Activated CD8-positive, alpha-beta memory T cell treated with anti-CD3 and anti-CD28 coated beads, Interleukin-2, amount 10 ng/mL, durations not matched to agents 7 days and 5 days (primary cell): ENCODE results near the gene IQCM. TPM values are rescaled to one million over a fixed set of nuclear protein-coding genes. Genes with fewer than 3 reads are reported as not detected.
"Not testable (repeated sequence)": the region's sequence is repeated elsewhere in the genome, so short reads cannot be mapped to it uniquely, and the experiment has no call there.

Experiments used
- ATAC-seq: fragments of 150-1000 bp; cut with Tn5 transposase; one replicate; pipeline ENCODE4 v1.10.0; 2021; ENCODE audit warnings: moderate library complexity
- CTCF ChIA-PET: fragments of 350-600 bp; sonication (Branson Sonifier 250); formaldehyde crosslinking; loops from one replicate; lab custom pipeline; 2021; ENCODE audit warnings: antibody characterized with exemption; lab: Charles Lee
- DNase-seq: peaks from one replicate; pipeline ENCODE4 v3.0.0-alpha.2; 2020
- H3K27ac Mint-ChIP-seq: one replicate; pipeline ENCODE4 v1.8.0; 2021; ENCODE audit warnings: mild to moderate bottlenecking, mixed read lengths
- H3K27me3 Mint-ChIP-seq: one replicate; pipeline ENCODE4 v1.8.0; 2021; ENCODE audit warnings: mixed read lengths
- H3K36me3 Mint-ChIP-seq: one replicate; pipeline ENCODE4 v1.8.0; 2021; ENCODE audit warnings: mild to moderate bottlenecking, mixed read lengths
- H3K4me1 Mint-ChIP-seq: one replicate; pipeline ENCODE4 v1.8.0; 2021; ENCODE audit warnings: mixed read lengths
- H3K4me3 Mint-ChIP-seq: one replicate; pipeline ENCODE4 v1.8.0; 2021; ENCODE audit warnings: mild to moderate bottlenecking, moderate library complexity, mixed read lengths
- H3K9me3 Mint-ChIP-seq: one replicate; pipeline ENCODE4 v1.8.0; 2022; ENCODE audit warnings: low read depth, mixed read lengths
- total RNA-seq, 2 experiments: library from RNA; stranded (reverse); gene quantifications; one replicate each; pipeline ENCODE4 v1.2.3, GENCODE V29; 2021

The IQCM gene
- total RNA-seq, 2 experiments from 2014 or later = not detected

DNA sequence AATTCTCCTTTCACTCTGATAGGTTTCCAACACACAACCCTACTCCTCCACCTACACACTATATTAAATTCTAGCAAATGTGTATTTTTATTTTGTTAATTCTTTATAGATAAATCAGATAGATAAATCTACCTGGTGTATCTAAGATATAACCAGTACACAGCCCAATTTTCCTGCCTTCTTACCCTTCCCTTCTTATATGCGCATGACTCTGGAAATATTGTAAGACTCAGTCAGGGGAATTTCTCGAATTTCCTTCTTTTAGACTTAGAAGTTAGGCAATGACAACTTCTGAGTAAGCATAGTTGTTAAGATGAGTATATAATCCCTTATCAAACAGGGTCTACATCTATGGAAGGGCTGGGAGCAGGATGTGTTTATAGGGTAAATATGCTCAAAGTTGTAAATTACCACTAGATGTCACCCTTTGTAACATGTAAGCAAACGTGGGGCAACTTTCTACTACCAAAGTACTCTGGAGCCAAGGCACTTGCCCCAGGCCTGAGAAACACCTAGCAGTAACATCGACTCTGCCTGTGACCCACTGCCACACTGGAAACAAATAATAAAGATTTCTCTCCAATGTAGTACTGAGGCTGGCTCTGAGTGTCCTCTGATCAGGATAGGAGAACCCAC lies 444.7 kb downstream of the IQCM start:
- H3K36me3 Mint-ChIP-seq = no peaks in the 10 kb centered on the region
- no peaks in the 10 kb centered on the region for H3K4me1 Mint-ChIP-seq
- no peak overlapping the region for H3K27ac Mint-ChIP-seq
- ATAC-seq (no peak), DNase-seq (no peak)
- no peaks in the 10 kb centered on the region for H3K9me3 Mint-ChIP-seq
- no peak overlapping the region for H3K4me3 Mint-ChIP-seq
- no peaks in the 10 kb centered on the region for H3K27me3 Mint-ChIP-seq
- CTCF ChIA-PET = interaction anchor here (1.0 kb wide), 1 partner anchor 9 kb away, joined by 3 read pairs; no protein-coding TSS in a partner anchor

DNA sequence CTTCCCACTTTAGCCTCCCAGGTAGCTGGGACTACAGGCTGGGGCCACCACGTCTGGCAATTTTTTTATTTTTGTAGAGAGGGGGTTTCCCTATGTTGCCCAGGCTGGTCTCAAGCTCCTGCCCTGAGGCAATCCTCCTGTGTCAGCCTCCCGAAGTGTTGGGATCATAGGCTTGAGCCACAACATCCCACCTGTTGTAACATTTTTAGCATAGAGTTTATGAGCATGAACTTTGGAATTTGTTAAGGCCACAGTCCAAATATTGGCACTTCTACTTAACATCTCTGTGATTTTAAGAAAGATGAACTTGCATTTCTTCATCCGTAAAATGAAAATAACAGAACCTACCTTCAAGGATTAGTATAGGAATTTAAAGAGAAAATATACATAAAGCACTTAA lies 445.6 kb downstream of the IQCM start:
- Mint-ChIP-seq H3K27me3 (no peaks in the 10 kb centered on the region), H3K4me3 (no peak overlapping the region), H3K4me1 (no peaks in the 10 kb centered on the region), H3K36me3 (no peaks in the 10 kb centered on the region), H3K27ac (no peak overlapping the region), H3K9me3 (no peaks in the 10 kb centered on the region)
- DNase-seq (no peak), ATAC-seq (no peak)
- CTCF ChIA-PET = no interaction called here

DNA sequence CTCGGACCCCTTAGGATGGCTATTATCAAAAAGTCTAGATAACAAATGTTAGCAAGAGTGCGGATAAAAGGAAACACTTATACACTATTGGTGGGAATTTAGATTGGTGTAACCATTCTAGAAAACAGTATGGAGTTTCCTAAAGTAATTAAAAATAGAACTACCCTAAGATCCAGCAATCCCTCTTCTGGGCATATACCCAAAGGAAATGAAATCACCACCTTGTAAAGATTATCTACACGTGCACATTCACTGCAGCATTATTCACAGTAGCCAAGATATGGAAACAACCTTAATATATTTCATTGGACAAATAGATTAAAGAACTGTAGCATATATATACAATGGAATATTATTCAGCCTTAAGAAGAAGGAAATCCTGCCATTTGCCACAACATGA lies 462.4 kb downstream of the IQCM start:
- Mint-ChIP-seq H3K9me3 (peaks cover 9% of the 10 kb centered on the region), H3K4me3 (no peak overlapping the region), H3K27ac (no peak overlapping the region), H3K27me3 (no peaks in the 10 kb centered on the region), H3K36me3 (no peaks in the 10 kb centered on the region), H3K4me1 (no peaks in the 10 kb centered on the region)
- DNase-seq (no peak), ATAC-seq (no peak)
- CTCF ChIA-PET = no interaction called here

DNA sequence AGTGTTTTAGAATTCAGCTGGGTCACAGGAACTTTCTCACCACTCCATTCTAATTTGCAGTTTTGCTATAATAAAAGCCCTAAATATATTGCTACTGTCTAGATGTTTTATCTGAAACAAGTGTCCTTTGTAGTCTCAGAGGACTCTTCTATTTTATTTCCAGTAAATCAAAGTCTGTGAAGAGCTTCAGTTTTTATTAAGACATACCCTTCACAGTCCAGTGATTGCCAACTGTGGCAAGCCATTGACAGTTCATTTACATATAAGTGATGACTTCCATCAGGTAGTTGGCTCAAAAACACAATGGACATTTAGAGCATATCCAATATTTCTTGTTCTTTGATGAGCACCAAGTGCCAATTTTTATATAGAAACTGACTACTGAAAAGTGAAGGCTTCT lies 466.1 kb downstream of the IQCM start:
- CTCF ChIA-PET = no interaction called here
- no peaks in the 10 kb centered on the region for H3K36me3 Mint-ChIP-seq
- no peak overlapping the region for H3K4me3 Mint-ChIP-seq
- H3K27ac Mint-ChIP-seq = no peak overlapping the region
- DNase-seq = no peak
- H3K9me3 Mint-ChIP-seq = peaks cover 9% of the 10 kb centered on the region
- no peaks in the 10 kb centered on the region for H3K4me1 Mint-ChIP-seq
- H3K27me3 Mint-ChIP-seq = no peaks in the 10 kb centered on the region
- no peak for ATAC-seq

DNA sequence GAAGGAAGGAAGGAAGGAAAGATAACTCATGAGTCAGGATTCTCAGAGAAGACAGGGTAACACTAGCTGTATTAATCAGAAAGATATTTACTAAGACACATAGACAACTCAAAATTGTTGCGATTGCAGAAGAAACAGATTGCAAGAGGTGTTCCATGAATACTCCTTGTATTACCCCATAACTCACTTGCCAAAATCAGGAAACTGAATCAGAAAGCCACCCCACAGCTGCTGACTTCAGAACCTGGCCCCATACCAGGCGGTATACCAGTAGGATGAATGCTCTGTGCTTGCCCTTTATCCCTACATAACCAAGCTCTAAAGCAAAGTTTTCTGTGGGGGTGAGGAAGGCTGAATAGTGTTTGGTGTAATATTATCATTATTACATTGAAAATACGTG lies 468.5 kb downstream of the IQCM start:
- Mint-ChIP-seq H3K9me3 (no peaks in the 10 kb centered on the region), H3K4me3 (no peak overlapping the region), H3K27ac (no peak overlapping the region), H3K4me1 (no peaks in the 10 kb centered on the region), H3K27me3 (no peaks in the 10 kb centered on the region), H3K36me3 (no peaks in the 10 kb centered on the region)
- DNase-seq (no peak), ATAC-seq (no peak)
- CTCF ChIA-PET = no interaction called here

DNA sequence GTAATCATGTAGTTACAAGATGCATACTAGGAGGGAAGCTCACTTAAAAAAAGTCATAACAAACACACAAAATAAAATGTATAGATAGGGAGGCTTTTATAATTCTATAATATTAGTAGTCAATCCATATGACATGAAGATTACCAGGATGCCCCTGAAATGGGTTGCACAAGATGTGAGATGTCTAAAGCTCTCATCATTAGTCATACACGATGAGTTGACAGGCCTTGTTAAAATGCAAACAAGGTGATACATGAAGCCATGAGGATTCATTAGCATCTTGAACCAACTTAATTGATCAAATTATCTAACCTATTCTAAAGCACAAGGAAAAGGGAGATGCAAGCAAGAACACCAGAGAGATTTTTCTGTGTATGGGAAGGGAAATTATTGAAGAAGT lies 470.2 kb downstream of the IQCM start:
- H3K4me3 Mint-ChIP-seq = no peak overlapping the region
- H3K4me1 Mint-ChIP-seq = no peaks in the 10 kb centered on the region
- DNase-seq (no peak), ATAC-seq (no peak)
- no peak overlapping the region for H3K27ac Mint-ChIP-seq
- H3K36me3 Mint-ChIP-seq = no peaks in the 10 kb centered on the region
- H3K27me3 Mint-ChIP-seq = no peaks in the 10 kb centered on the region
- CTCF ChIA-PET = no interaction called here
- no peaks in the 10 kb centered on the region for H3K9me3 Mint-ChIP-seq

DNA sequence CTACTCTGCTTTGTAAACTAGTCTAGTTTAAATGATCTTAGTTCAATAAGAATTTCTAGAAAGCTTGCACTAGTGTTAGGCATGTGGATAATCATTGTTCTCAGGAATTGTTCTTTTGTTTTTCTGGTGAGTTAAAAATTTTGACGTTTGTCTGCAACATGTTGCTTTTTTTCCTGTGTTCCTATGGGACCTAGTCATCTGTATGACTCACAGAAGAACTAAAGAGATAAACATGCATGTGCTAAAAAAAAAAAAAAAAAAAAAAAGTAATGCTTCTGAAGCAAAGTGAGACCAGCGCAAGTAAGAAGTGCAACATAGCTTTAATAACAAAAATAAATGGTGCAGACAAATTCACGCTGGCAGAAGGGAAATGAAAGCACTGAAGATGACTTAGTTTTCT lies 471.2 kb downstream of the IQCM start:
- Mint-ChIP-seq H3K9me3 (no peaks in the 10 kb centered on the region), H3K4me3 (no peak overlapping the region), H3K27me3 (no peaks in the 10 kb centered on the region), H3K27ac (no peak overlapping the region), H3K36me3 (no peaks in the 10 kb centered on the region), H3K4me1 (no peaks in the 10 kb centered on the region)
- ATAC-seq (no peak), DNase-seq (no peak)
- CTCF ChIA-PET = no interaction called here

DNA sequence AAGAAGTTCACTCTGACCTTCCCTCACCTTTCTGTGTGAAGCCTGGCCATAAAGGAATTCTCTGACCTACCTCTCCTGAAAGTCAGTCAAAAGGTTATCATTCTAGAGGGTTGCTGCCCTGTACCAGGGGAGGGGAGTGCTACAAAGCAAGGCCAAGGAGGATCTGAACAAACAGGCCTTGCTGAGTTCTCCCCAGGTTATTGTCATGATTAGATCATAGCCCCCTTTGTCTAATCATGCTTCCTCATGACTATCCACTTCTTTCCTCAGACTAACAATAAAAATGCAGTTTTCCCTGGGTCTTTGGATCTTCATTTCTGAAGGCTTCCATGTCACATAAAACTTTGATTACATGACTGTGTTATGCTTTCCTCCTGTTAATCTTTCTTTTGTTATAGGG lies 472.0 kb downstream of the IQCM start:
- no peak for DNase-seq
- H3K4me3 Mint-ChIP-seq = no peak overlapping the region
- H3K27ac Mint-ChIP-seq = no peak overlapping the region
- no peaks in the 10 kb centered on the region for H3K36me3 Mint-ChIP-seq
- no peaks in the 10 kb centered on the region for H3K4me1 Mint-ChIP-seq
- no peaks in the 10 kb centered on the region for H3K27me3 Mint-ChIP-seq
- H3K9me3 Mint-ChIP-seq = peaks cover 2% of the 10 kb centered on the region
- ATAC-seq = no peak
- CTCF ChIA-PET = no interaction called here

DNA sequence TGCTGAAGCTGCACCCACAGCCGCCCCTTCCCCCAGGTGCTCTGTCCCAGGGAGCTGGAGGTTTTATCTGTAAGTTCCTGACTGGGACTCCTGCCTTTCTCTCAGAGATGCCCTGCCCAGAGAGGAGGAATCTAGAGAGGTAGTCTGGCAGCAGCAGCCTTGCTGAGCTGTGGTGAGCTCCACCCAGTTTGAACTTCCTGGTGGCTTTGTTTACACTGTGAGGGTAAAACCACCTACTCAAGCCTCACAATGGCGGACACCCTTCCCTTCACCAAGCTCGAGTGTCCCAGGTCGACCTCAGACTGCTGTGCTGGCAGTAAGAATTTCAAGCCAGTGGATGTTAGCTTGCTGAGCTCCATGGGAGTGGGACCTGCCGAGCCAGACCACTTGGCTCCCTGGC lies 474.5 kb downstream of the IQCM start:
- H3K36me3 Mint-ChIP-seq, H3K4me3 Mint-ChIP-seq, DNase-seq, H3K9me3 Mint-ChIP-seq, H3K27ac Mint-ChIP-seq, CTCF ChIA-PET, ATAC-seq, H3K4me1 Mint-ChIP-seq, H3K27me3 Mint-ChIP-seq: not testable (repeated sequence)

DNA sequence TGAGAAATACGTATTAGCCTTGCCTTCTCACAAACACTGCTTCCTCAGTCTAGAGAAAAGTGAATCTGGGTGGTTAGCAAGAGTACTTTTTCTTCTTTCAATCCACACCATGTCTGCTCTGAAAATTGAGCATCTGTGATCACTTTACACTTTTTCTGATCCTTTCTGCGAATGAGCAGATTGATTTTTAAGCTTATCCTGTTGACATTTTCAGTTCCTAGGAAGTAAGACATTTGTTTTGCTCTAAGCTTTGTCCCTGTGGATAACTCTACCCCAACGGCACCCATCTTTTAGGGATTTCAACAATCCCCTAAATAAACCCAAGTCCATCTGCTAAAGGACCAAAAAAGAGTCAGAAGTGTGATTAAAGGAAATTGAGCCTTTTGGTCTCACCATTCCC lies 487.5 kb downstream of the IQCM start:
- no peaks in the 10 kb centered on the region for H3K4me1 Mint-ChIP-seq
- DNase-seq (no peak), ATAC-seq (no peak)
- H3K27me3 Mint-ChIP-seq = no peaks in the 10 kb centered on the region
- no peaks in the 10 kb centered on the region for H3K36me3 Mint-ChIP-seq
- peaks cover 3% of the 10 kb centered on the region for H3K9me3 Mint-ChIP-seq
- no peak overlapping the region for H3K4me3 Mint-ChIP-seq
- no peak overlapping the region for H3K27ac Mint-ChIP-seq
- CTCF ChIA-PET = no interaction called here

DNA sequence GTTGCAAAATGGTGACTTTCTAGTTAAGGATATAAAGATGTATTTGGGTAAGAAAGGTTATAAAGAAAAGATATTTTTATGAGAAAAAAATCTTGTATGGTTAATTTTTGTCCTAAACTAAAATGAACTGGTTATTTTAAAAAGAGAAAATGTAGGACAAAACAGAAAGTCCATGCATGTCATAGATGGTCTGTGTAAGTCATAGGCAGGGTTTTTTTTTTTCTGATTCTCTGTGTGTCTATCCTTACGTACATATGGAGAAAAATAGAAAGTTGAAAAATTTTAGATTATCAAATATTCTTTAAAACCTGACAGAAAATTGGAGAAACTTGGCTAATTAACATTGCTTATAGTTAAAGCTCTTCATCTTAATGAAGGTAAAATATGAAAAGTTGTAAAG lies 493.4 kb downstream of the IQCM start:
- no peak for DNase-seq
- no peaks in the 10 kb centered on the region for H3K36me3 Mint-ChIP-seq
- peaks cover 8% of the 10 kb centered on the region for H3K9me3 Mint-ChIP-seq
- no peak overlapping the region for H3K27ac Mint-ChIP-seq
- no peaks in the 10 kb centered on the region for H3K27me3 Mint-ChIP-seq
- H3K4me1 Mint-ChIP-seq = no peaks in the 10 kb centered on the region
- H3K4me3 Mint-ChIP-seq = no peak overlapping the region
- ATAC-seq = no peak
- CTCF ChIA-PET = no interaction called here

DNA sequence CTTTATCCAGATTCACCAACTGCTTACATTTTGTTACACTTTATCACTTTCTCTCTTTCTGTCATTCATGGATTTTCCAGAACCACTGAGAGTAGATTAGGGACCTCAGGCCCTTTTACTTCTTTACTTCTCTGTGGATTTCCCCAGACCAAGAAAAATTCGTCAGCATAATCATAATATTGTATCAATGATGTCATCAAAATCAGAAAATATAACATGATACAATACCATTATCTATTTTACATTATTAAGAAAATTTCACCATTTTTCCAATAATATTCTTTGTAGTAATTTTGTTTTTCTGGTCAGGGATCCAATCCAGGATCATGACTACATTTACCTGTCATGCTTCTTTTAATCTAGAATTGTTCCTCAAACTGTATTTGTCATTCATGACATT lies 494.2 kb downstream of the IQCM start:
- Mint-ChIP-seq H3K4me1 (no peaks in the 10 kb centered on the region), H3K9me3 (peaks cover 8% of the 10 kb centered on the region), H3K4me3 (no peak overlapping the region), H3K27me3 (no peaks in the 10 kb centered on the region), H3K27ac (no peak overlapping the region), H3K36me3 (no peaks in the 10 kb centered on the region)
- CTCF ChIA-PET = no interaction called here
- no peak for ATAC-seq
- DNase-seq = no peak

DNA sequence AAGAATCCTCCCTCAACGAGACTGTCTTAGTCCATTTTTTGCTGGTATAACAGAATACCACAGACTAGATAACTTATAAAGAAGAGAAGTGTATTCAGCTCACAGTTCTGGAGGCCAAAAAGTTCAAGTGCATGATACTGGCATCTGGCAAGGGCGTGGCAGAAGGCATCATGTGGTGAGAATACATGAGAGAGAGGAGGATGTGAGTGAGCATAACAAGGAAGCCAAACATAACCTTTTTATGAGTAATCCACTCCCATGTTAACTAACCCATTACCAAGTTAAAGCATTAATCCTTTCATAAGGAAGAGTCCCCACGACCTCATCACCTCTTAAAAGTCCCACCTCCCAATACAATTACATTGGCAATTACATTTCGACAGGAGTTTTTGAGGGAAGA lies 504.6 kb downstream of the IQCM start:
- ATAC-seq (no peak), DNase-seq (no peak)
- peaks cover 1% of the 10 kb centered on the region for H3K9me3 Mint-ChIP-seq
- H3K4me1 Mint-ChIP-seq = no peaks in the 10 kb centered on the region
- no peaks in the 10 kb centered on the region for H3K27me3 Mint-ChIP-seq
- CTCF ChIA-PET = no interaction called here
- no peaks in the 10 kb centered on the region for H3K36me3 Mint-ChIP-seq
- H3K27ac Mint-ChIP-seq = no peak overlapping the region
- H3K4me3 Mint-ChIP-seq = no peak overlapping the region

DNA sequence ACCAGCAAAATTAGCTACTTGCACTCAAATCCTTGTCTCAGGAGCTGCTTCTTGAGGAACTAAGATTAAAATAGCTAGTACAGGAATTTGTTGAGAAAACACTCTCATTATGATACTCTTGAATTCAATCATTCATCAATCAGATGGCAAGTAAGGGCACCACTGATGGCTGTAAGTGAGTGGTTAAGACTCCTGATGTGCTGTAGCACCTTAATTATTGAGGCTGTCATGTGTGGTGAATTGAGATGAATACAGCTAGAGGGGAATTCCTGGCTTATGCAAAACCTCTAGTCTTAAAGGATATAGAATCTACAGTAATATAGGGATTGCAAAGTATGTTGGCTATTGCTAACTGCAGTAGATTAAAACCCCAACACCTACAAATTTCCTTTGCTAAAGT lies 509.1 kb downstream of the IQCM start:
- DNase-seq (no peak), ATAC-seq (no peak)
- Mint-ChIP-seq H3K4me3 (no peak overlapping the region), H3K36me3 (no peaks in the 10 kb centered on the region), H3K9me3 (peaks cover 1% of the 10 kb centered on the region), H3K4me1 (no peaks in the 10 kb centered on the region), H3K27me3 (no peaks in the 10 kb centered on the region), H3K27ac (no peak overlapping the region)
- CTCF ChIA-PET = no interaction called here
